ENCODE results near the gene ZNF273. TPM values are rescaled to one million over a fixed set of nuclear protein-coding genes. Genes with fewer than 3 reads are reported as not detected.

ZNF273 gene
- total RNA-seq, 2 experiments from 2014 or later: 11.3 to 11.9 TPM

DNA sequence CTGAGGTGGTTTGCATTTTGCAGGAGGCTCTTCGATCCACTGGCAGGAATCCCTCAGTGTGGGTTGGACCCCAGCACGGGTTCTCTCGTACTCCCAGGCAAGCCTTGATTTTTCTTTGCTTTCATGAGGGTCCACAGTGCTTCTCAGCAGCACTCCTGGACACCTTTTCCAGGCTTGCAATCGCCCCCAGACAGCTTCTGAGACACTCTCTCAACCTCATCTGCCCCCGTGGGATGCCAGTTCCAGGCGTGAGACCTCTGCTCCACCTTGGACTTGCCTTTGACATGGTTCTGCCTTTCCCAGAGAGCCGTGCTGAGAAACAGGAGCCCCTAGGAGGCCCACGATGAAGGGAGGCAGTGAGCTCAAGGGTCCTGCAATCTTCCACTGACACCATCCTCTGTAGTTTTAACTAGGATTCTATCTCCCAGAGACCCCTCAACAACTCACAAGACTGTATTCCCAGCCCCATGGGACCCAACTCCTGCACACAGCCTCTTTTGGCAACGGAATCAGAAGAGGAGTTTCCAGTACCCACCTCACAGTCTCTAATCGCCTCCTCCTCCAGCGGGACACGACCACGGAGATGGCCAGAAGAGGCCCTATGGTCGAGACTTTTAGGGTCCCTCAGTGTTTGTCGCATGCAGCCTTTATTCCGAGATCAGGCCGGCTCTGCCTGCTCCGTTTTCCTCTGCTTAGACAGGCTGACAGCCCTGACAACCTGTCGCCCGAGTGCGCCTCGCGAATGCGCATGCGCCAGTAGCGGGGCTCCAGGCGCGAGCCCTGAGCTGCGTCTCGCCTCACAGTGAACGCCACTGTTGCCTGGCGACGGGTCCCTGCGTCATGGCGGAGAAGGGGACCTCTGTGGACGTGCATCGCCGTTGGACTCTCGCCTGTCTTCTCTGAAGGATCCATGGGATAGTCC lies 26.0 kb upstream of the ZNF273 start:
- intact Hi-C loops (cut with micrococcal nuclease): no loop called here
- ATAC-seq: peak; percentile 90
- H3K27me3 Mint-ChIP-seq: peaks cover 19% of the 10 kb centered on the region
- ChIA-PET CTCF (interaction anchor here (0.7 kb wide), 1 partner anchor 11 kb away, joined by 3 read pairs; no protein-coding TSS in a partner anchor), POLR2A (no interaction called here)
- H3K4me1 Mint-ChIP-seq (ENCODE audit: low read depth): peaks cover 4% of the 10 kb centered on the region
- TF ChIP-seq, protein P1, sequence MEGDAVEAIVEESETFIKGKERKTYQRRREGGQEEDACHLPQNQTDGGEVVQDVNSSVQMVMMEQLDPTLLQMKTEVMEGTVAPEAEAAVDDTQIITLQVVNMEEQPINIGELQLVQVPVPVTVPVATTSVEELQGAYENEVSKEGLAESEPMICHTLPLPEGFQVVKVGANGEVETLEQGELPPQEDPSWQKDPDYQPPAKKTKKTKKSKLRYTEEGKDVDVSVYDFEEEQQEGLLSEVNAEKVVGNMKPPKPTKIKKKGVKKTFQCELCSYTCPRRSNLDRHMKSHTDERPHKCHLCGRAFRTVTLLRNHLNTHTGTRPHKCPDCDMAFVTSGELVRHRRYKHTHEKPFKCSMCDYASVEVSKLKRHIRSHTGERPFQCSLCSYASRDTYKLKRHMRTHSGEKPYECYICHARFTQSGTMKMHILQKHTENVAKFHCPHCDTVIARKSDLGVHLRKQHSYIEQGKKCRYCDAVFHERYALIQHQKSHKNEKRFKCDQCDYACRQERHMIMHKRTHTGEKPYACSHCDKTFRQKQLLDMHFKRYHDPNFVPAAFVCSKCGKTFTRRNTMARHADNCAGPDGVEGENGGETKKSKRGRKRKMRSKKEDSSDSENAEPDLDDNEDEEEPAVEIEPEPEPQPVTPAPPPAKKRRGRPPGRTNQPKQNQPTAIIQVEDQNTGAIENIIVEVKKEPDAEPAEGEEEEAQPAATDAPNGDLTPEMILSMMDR (IDR thresholded peaks at IDR 0.05): no peak
- H3K27ac Mint-ChIP-seq: no peak overlapping the region
- peak overlapping the region; percentile 60 for H3K4me3 Mint-ChIP-seq
- H3K36me3 Mint-ChIP-seq (ENCODE audit: low read depth): no peaks in the 10 kb centered on the region
- DNase-seq: peak; percentile 79
- H3K9me3 Mint-ChIP-seq: peaks cover 5% of the 10 kb centered on the region

DNA sequence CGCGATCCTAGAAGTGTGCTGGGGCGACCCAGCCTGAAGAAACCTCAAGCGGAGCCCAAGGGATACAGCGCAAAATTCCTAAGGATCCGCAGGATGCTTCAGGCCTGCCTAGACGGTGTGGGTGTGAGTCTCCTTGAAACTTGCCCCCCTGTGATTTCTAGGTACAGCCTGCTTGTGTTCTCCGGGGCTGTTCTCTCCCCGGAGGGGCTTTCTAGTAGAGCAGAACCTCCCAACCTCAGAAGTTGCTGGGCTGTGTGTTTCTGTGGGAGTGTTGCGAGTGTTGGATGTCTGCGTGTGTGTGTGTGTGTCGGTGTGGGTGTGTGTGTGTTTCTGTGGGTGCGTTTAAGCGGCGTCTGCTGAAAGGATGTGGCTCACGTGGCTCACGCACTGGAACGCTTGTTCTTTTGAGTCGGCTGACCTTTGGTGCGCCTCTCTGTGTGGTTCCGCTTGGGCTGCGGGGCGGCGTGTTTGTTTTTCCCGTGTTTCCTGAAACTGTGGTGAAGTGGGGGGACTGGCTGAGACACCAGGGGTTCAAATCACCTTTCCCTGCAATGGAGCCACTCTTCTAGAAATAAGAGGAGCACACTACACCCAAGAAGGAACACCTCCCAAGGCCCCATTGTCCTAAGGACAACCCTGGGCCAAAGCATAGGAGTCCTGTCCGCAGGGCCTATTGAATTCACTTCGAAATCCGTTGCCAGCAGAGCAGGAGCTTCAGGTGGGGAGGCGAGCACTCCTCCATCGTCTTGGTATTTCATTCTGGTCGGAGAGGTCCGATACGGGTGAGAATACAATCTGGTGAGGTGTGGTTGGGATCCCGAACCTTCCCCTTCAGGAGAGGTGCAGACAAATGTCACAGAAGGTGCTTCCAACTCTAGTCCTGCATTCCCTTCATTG lies 25.1 kb upstream of the ZNF273 start:
- H3K4me1 Mint-ChIP-seq (ENCODE audit: low read depth): peaks cover 10% of the 10 kb centered on the region
- H3K27me3 Mint-ChIP-seq: peaks cover 24% of the 10 kb centered on the region
- POLR2A ChIA-PET: no interaction called here
- TF ChIP-seq, protein P1 (IDR thresholded peaks at IDR 0.05): no peak
- H3K27ac Mint-ChIP-seq: no peak overlapping the region
- H3K4me3 Mint-ChIP-seq: peak overlapping the region; percentile 60
- DNase-seq (peak; percentile 30), ATAC-seq (peak; percentile 25)
- peaks cover 5% of the 10 kb centered on the region for H3K9me3 Mint-ChIP-seq
- intact Hi-C loops (cut with micrococcal nuclease): no loop called here
- no peaks in the 10 kb centered on the region for H3K36me3 Mint-ChIP-seq (ENCODE audit: low read depth)
- CTCF ChIA-PET: interaction anchor here (1.4 kb wide), 1 partner anchor 10 kb away, joined by 3 read pairs; no protein-coding TSS in a partner anchor

DNA sequence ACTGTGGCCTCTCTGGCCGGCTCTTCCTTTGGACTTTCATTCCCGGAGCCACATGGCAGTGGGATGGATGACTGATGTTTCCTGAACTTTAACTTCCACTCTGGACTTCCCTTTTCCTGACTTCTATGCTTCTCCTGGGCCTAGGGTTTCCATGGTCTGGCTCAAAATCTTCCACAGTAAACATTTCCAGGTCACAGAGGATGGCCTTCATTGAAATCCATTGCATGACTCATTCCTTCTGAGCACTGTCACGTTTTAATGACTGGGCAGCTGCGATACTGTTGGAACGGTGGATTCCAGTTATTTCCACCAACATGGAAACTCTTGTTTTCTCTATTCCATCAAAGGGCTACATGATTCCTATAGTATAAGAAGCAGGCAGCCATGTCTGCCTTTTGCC lies 24.4 kb upstream of the ZNF273 start:
- ATAC-seq: no peak
- no peak overlapping the region for H3K4me3 Mint-ChIP-seq
- H3K27ac Mint-ChIP-seq: no peak overlapping the region

DNA sequence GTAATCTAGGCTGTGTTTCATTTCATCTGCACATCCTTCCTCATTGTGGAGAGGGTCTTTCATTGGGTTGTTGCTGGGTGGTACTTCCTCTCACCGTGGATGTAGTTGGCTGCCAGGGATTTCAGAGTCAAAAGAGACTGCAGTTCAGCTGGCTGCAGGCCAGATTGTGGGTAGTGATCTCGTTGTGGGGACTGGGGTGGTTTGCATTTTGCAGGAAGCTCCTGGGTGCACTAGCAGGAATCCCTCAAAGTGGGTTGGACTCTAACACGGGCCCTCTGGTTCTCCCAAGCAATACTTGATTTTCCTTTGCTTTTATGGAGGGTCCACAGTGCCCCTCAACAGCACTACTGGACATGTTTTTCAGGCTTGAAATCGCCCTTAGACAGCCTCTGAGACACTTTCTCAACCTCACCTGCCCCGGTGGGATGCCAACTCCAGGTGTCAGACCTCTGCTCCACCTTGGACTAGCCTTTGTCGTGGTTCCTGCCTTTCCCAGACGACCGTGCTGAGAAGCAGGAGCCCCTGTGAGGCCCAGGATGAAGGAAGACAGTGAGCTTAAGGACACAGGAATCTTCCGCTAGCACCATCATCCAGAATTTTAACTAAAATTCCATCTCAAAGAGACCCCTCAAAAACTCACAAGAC lies 23.9 kb upstream of the ZNF273 start:
- Mint-ChIP-seq H3K9me3 (peaks cover 5% of the 10 kb centered on the region), H3K4me3 (no peak overlapping the region), H3K4me1 (ENCODE audit: low read depth) (peaks cover 10% of the 10 kb centered on the region), H3K27ac (no peak overlapping the region), H3K27me3 (peaks cover 35% of the 10 kb centered on the region), H3K36me3 (ENCODE audit: low read depth) (no peaks in the 10 kb centered on the region)
- ATAC-seq (no peak), DNase-seq (no peak)
- intact Hi-C loops (cut with micrococcal nuclease): no loop called here
- ChIA-PET CTCF (interaction anchor here (1.4 kb wide), 1 partner anchor 9 kb away, joined by 3 read pairs; no protein-coding TSS in a partner anchor), POLR2A (no interaction called here)
- TF ChIP-seq, protein P1 (IDR thresholded peaks at IDR 0.05): no peak

More for the DNA sequence above, 24.4 kb upstream of the ZNF273 start:
- peaks cover 29% of the 10 kb centered on the region for H3K27me3 Mint-ChIP-seq
- no peaks in the 10 kb centered on the region for H3K36me3 Mint-ChIP-seq (ENCODE audit: low read depth)
- DNase-seq: no peak
- TF ChIP-seq, protein P1 (IDR thresholded peaks at IDR 0.05): no peak
- intact Hi-C loops (cut with micrococcal nuclease): no loop called here
- ChIA-PET POLR2A (no interaction called here), CTCF (interaction anchor here (1.4 kb wide), 1 partner anchor 10 kb away, joined by 3 read pairs; no protein-coding TSS in a partner anchor)
- peaks cover 10% of the 10 kb centered on the region for H3K4me1 Mint-ChIP-seq (ENCODE audit: low read depth)
- H3K9me3 Mint-ChIP-seq: peaks cover 5% of the 10 kb centered on the region
